Heart left ventricle (tissue), 13 donors: ENCODE measurements around the gene SORCS2.

Experiments used
- CTCF ChIP-seq, 12 donors: fragments of 200-600 bp; sonication (generic) in 4 of 12; IDR thresholded peaks; one replicate each; pipeline versions ENCODE4 v1.5.0 to v1.8.0; 2018 to 2022; ENCODE audit warnings: antibody characterized with exemption in 12 of 12, mild to moderate bottlenecking in 5 of 12
- POLR2A ChIP-seq, 2 donors: fragments of 450-650 bp; IDR thresholded peaks; one replicate each; pipeline ENCODE4 v1.6.1; 2017; ENCODE audit warnings: antibody characterized with exemption in 2 of 2, mild to moderate bottlenecking in 2 of 2, moderate library complexity in 2 of 2
- donor health status: ischemic (EF 13 %, LVEDD 7.1; RV severe dilation, severe dysfunction).
- donor health status: DM: no; HTN: yes; CAD: no.
- donor health status: DM: no; HTN: no; CAD: no.
- donor health status: ischemic (EF 25% LVEDD 6.9; RV normal size, moderate dysfunction).
- donor health status: ischemic (EF 25% LVEDD 5.7; RV mildly dilated, moderate dysfunction).
- donor health status: ischemic (EF 35%, LVEDD 5.7; RV mildly dilated, moderate dysfunction).
- donor health status: nonischemic (EF 11% LVEDD 7.7; RV severe dilation, severe dysfunction).
- donor health status: DM: yes; HTN: yes; CAD: no.
- donor health status: PGD.
- donor health status: ischemic (EF 29% LVEDD 5.4; RV normal size, mild dysfunction).
- donor health status: nonischemic (EF 23%, LVEDD 6.1; RV moderate dilation, normal function).

GRCh38 chr4:7315935-7316334, 123.6 kb downstream of the SORCS2 start:
- TF ChIP-seq CTCF (IDR thresholded peaks at IDR 0.05) (no peak), POLR2A (IDR thresholded peaks at IDR 0.05) (no peak)
